Calu3 (cell line): ENCODE measurements around the gene GMPR2. TPM values are rescaled to one million over a fixed set of nuclear protein-coding genes. Genes with fewer than 3 reads are reported as not detected.

Source experiments
- BruUV-seq: library from RNA; stranded (reverse); fragments of 400-500 nt; replicated peaks from 2 replicates; lab custom pipeline; 2021; lab: Mats Ljungman, UMichigan
- CTCF ChIA-PET: fragments of 300-600 bp; sonication (Branson Sonifier 250); formaldehyde crosslinking; loops from one replicate; lab custom pipeline; 2022; ENCODE audit warnings: antibody characterized with exemption; lab: Charles Lee
- DNase-seq: peaks from one replicate; pipeline ENCODE4 v3.0.0; 2022
- H3K27ac Mint-ChIP-seq: one replicate; pipeline ENCODE4 v1.8.0; 2022; ENCODE audit warnings: mixed read lengths; ENCODE audit not compliant: unreplicated experiment
- H3K27me3 Mint-ChIP-seq: one replicate; pipeline ENCODE4 v1.8.0; 2022; ENCODE audit warnings: mixed read lengths; ENCODE audit not compliant: unreplicated experiment
- H3K36me3 Mint-ChIP-seq: one replicate; pipeline ENCODE4 v1.8.0; 2022; ENCODE audit warnings: mild to moderate bottlenecking, moderate library complexity, mixed read lengths; ENCODE audit not compliant: insufficient read depth, unreplicated experiment
- H3K4me1 Mint-ChIP-seq: one replicate; pipeline ENCODE4 v1.8.0; 2022; ENCODE audit warnings: mild to moderate bottlenecking, low read depth, mixed read lengths; ENCODE audit not compliant: unreplicated experiment
- H3K4me3 Mint-ChIP-seq: one replicate; pipeline ENCODE4 v1.8.0; 2022; ENCODE audit warnings: mild to moderate bottlenecking, low read depth, moderate library complexity, mixed read lengths; ENCODE audit not compliant: unreplicated experiment
- H3K9me3 Mint-ChIP-seq: one replicate; pipeline ENCODE4 v1.8.0; 2022; ENCODE audit warnings: low read depth, mixed read lengths; ENCODE audit not compliant: unreplicated experiment
- CTCF ChIP-seq: fragments of 200-600 bp; IDR thresholded peaks from one replicate; pipeline ENCODE4 v1.8.0; 2022; ENCODE audit warnings: antibody characterized with exemption; ENCODE audit not compliant: unreplicated experiment
- intact Hi-C: fragments of 100-400 bp; cut with micrococcal nuclease; formaldehyde crosslinking; loops from one replicate; pipeline ENCODE4 v1.10.0; 2022; ENCODE audit not compliant: unreplicated experiment
- total RNA-seq: library from RNA; stranded (reverse); gene quantifications from 2 replicates; pipeline ENCODE4 v1.2.3, GENCODE V29; 2022

The GMPR2 gene
- total RNA-seq, 1 experiment from 2014 or later = 63.4 TPM

GRCh38 chr14:24277071-24277470 lies 44.3 kb downstream of the GMPR2 start:
- H3K27ac Mint-ChIP-seq = no peak overlapping the region
- H3K9me3 Mint-ChIP-seq = no peaks in the 10 kb centered on the region
- peaks cover 43% of the 10 kb centered on the region for H3K4me1 Mint-ChIP-seq
- CTCF ChIA-PET = no interaction called here
- no peaks in the 10 kb centered on the region for H3K27me3 Mint-ChIP-seq
- no TSS peak for BruUV-seq
- no peak for TF ChIP-seq CTCF
- intact Hi-C loops = no loop called here
- no peak for DNase-seq
- H3K36me3 Mint-ChIP-seq = peaks cover 8% of the 10 kb centered on the region
- no peak overlapping the region for H3K4me3 Mint-ChIP-seq

- CTCF ChIA-PET = interaction anchor here (0.6 kb wide), 1 partner anchor 12 kb away, joined by 3 read pairs; no protein-coding TSS in a partner anchor
- H3K4me3 Mint-ChIP-seq = no peak overlapping the region
- intact Hi-C loops = loop anchor here (2.0 kb wide), 1 partner anchor 19 kb away; no protein-coding TSS in a partner anchor
- no peak for TF ChIP-seq CTCF
- no TSS peak for BruUV-seq
- H3K27me3 Mint-ChIP-seq = no peaks in the 10 kb centered on the region
- H3K4me1 Mint-ChIP-seq = peaks cover 36% of the 10 kb centered on the region
- H3K36me3 Mint-ChIP-seq = peaks cover 5% of the 10 kb centered on the region
- H3K27ac Mint-ChIP-seq = no peak overlapping the region
- H3K9me3 Mint-ChIP-seq = no peaks in the 10 kb centered on the region
- DNase-seq = no peak
Measured at GRCh38 chr14:24277606-24278321, 45.0 kb downstream of the GMPR2 start.

GRCh38 chr14:24278424-24278823 lies 45.7 kb downstream of the GMPR2 start:
- Mint-ChIP-seq H3K4me3 (no peak overlapping the region), H3K9me3 (no peaks in the 10 kb centered on the region), H3K27me3 (no peaks in the 10 kb centered on the region), H3K4me1 (peaks cover 29% of the 10 kb centered on the region), H3K36me3 (peaks cover 5% of the 10 kb centered on the region), H3K27ac (no peak overlapping the region)
- TF ChIP-seq CTCF = no peak
- intact Hi-C loops = loop anchor here (2.0 kb wide), 1 partner anchor 18 kb away; no protein-coding TSS in a partner anchor
- no TSS peak for BruUV-seq
- CTCF ChIA-PET = no interaction called here
- DNase-seq = no peak

- Mint-ChIP-seq H3K36me3 (peaks cover 5% of the 10 kb centered on the region), H3K9me3 (no peaks in the 10 kb centered on the region), H3K27me3 (no peaks in the 10 kb centered on the region), H3K4me3 (no peak overlapping the region), H3K27ac (no peak overlapping the region), H3K4me1 (peaks cover 18% of the 10 kb centered on the region)
- CTCF ChIA-PET = interaction anchor here (1.0 to 1.5 kb wide), 4 partner anchors 8 to 37 kb away, joined by 3 to 9 read pairs (median 6); partner anchors contain the start of genes DHRS1, NOP9, RABGGTA and TINF2
- intact Hi-C loops = loop anchor here (2.0 kb wide), 1 partner anchor 17 kb away; no protein-coding TSS in a partner anchor
- peak; percentile 25 for TF ChIP-seq CTCF
- no TSS peak for BruUV-seq
- peak; percentile 53 for DNase-seq
Measured at GRCh38 chr14:24279301-24280186, 46.8 kb downstream of the GMPR2 start.
